ENCODE measurements around the gene DROSHA.

GRCh38 chr5:31495336-31495735 is 36.6 kb downstream of the DROSHA start:
- TF ChIP-seq CTCF (IDR thresholded peaks at IDR 0.05 in 8 of 11, conservative IDR thresholded peaks at IDR 0.05 in 3 of 11) (no peak), POLR2A (IDR thresholded peaks at IDR 0.05) (no peak), POLR2AphosphoS5 (IDR thresholded peaks at IDR 0.05) (no peak)
